ENCODE data around the gene NFU1.

The NFU1 gene

DNA sequence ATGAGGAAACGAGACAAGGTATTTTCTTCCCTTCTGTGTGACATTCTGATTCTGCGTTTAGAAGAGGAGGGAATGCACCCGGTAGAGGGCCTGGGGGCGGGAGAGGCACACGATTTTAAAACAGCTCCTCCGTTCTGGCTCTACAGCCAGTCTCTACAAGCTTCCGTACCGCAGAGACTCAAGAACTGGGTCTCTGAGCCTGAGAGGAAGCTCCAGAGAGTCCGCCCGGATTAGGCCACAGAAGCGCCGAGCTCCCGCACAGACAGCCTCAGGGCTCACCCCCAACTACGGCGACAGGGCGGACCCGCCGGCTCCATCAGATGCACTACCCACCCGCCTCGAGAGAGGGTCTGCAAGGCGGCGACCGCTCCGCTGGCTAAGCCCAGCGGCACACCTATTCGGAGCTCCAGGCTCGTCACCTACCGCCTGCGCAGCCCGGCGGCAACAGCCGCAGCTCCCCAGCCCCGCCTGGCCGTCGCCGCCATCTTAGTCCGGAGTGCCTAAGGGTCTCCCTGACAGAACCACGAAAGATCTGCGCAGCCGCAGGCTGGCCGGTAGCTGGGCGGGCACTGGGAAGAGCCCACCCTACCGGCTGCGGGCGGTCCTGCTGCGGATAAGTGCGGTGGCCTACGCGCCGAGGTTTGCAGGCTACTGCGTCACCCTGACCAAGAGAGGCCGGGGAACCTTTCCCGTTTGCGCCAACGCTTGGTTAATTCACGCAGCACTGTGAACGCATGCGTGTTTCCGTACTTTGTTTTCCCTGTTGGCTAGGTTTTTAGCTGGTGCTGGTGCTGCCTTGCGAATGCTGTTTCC lies at the start of gene NFU1:
TSS of gene NFU1 (minus strand) at position 498 of the 813 bp plus-strand sequence. CDS start at position 485, 13 bp downstream.
- DNase-seq (ENCODE audit: low spot score): peak; percentile 89

DNA sequence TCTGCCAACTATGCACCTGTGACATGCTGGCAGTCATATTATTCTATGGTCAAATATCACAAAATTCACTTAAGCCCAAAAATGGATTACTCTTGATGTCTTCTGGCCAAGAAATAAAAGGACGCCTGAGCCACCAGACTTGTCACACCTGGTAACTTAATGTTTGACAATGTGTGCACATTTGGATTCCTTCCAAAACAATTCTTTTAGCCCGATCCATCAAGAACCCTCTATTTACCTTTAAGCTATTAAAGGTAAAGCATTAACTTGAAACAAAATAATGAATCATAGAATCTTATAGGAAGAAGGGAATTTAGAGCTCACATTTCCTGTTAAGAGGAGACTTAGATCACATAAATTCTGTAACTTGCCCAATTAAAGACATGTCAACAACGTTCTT lies 46.5 kb upstream of the NFU1 start:
- DNase-seq (ENCODE audit: low spot score): no peak

DNA sequence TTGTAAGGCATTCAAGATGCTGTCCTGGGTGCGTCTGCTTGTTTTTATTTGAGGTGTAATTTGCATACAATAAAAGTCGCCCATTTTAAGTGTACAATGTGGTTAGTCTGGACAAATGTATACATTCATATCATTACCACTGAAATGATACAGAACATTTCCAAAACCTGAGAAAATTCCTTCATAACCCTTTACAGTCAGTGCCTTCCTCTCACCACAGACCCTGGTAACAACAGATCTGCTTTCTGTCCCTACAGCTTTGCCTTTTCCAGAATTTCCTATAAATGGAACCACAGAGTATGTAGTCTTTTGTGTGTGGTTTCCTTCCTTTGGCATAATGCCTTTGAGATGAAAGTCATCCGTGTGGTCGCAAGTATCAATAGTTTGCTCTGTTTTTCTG lies 45.8 kb upstream of the NFU1 start:
- no peak for DNase-seq (ENCODE audit: low spot score)

DNA sequence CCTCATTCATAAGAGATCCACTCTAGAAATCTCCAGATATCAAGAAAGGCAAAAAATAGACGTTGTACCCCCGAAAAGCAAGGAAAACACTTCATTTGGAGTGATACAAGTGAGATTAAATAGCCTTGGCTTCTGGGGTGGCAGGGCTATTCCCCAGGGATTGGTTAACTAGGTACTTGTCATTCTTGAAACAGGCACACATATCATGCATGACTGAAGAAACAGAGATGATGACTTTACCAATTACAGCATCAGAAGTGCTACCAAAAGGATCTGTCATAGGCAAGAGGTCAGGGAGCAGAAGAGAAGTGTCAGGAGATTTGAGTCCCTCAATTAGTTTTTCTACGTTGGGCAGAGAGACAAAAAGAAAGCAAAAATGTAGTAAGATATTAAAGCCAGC lies 45.2 kb upstream of the NFU1 start:
- DNase-seq (ENCODE audit: low spot score): no peak

DNA sequence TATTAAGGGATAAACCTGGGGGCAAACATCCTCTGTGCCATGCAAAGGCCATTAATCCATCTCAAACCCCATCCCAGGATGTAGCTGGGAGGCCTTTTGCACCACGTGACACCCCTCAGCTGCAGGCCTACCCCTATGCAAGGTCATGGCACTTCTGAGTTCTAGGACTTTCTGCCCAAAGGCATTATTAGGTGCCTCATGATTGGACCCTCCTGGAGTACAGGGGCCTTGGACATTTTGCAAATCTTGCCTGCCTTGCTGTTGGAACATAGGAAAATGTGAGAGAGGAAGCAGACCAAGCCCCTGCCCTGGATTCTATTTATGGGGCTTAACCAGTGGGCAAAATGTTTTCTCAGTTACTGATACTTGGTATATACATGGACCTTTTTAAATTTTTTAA lies 44.2 kb upstream of the NFU1 start:
- no peak for DNase-seq (ENCODE audit: low spot score)

DNA sequence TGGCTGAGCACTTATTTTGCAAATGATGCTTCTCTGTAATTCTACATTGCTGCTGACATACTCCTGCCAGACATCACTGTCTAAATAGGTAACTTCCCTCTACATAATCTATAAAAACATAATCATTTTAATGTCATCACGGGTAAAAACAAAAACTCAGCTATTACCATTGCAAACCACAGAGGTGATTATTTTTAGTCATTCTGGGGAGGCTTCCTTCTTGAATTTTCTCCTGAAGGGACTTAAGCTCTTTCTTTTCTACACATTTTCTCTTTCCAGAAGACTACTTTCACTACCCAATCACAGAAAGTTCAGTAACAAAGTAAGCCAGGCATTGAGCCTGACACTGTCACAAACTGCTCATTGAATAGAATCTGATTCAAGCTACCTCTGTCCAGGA lies 40.4 kb upstream of the NFU1 start:
- no peak for DNase-seq (ENCODE audit: low spot score)

DNA sequence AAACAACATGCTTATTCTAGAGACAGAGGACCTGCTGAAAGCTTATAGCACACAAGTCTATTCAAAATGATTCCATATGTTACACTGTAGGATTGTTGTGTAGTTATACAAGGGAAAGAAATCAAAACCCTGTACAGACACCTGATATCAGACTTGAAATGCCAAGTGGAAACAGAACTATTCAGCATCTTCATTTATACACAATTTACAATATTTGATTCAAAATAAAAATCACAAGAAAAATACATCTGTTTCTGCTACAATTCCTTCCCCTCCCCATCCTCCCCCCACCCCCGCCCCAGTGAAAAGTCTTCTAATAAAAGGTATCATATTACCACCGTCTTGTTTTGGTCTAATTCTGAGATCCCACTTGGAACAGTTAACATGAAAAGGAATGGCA lies 37.5 kb upstream of the NFU1 start:
- no peak for DNase-seq (ENCODE audit: low spot score)

DNA sequence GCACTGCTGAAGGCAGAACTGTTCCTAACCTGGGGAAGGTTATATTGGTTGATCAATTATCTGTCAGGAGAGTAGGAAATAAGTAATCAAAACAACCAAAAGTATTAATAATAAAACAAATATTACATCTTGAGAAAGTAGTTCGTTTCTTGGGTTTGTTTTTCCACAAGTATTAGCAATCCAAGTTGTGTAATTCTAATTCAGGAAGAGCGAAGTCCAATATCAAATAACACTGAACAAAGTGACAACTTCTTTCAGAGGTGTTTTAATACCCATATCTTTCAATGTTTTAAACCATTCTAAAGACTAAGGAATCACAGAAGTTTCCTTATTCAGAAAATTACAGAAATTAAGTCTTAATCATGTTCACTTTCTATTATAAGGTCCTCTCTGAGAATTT lies 34.6 kb upstream of the NFU1 start:
- no peak for DNase-seq (ENCODE audit: low spot score)

DNA sequence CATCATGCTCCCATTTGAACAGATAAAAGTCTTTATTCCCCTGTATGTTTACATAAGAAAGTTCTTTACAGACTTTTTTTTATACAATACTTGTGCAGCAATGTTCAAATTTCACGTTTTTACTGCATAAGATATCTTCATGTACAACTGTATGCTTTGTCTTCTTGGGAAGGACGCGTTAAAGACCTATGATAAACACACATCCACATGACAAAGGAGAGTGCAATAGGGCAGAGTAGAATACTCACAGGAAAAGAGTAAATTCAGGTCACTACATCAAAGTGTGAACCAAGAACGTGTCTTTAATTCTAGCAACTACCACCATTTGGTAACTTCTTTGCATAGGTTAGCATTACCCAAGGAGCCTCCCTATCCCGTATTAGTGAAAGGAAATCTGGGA lies 33.7 kb upstream of the NFU1 start:
- no peak for DNase-seq (ENCODE audit: low spot score)

DNA sequence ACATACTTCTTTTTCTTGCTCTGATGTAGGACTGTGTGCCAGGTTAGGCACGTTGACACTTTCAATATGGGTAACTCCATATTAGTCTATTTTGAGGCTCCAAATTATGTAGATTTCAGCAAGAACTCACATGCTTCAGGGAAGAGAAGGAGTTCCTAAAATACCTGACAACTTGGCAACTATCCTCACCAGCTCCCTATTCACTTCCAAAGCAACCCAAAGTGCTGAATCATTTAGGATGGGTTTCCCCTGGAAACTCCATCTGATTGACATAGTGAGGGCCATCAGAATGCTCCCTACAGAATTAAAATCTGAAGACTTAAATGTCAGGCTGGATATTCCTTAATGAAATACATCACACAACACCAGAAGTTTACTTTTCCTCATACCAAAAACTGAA lies 32.5 kb upstream of the NFU1 start:
- DNase-seq (ENCODE audit: low spot score): no peak

DNA sequence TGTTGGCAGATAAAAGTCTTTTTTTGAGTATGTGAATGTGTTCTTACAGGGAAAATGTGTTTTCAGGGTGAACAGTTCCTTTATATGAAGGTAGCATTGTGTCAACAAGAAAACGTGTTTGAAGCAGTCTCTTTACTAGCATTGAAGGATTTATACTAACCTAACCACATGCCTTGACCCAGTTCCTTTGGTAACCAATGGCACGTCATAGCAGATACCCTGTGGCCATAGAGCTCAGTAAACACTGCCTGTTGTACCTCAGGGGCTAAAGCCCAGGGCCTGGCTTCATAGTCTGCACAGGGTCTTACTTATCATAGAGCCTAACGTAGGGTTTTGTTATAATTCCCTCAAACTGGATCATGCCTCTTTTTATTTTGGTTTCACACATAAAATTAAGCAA lies 32.1 kb upstream of the NFU1 start:
- no peak for DNase-seq (ENCODE audit: low spot score)

DNA sequence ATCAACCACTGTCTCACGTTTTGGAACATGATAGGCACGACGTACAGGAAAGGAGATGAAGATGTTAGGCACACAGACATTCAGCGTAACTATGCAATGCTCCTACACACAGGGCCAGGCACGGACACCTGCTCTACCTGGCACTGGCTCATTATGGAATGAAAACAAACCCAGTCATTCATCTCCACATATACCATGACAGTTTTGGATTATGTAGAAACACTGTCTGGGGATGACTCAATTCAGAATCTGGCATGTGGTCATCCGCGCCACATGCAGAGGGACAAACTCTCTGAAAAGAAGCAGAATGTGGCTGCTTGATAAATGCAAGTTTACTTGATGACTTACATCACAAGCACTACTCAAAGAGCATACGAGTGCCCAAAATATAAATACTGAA lies 29.5 kb upstream of the NFU1 start:
- no peak for DNase-seq (ENCODE audit: low spot score)

DNA sequence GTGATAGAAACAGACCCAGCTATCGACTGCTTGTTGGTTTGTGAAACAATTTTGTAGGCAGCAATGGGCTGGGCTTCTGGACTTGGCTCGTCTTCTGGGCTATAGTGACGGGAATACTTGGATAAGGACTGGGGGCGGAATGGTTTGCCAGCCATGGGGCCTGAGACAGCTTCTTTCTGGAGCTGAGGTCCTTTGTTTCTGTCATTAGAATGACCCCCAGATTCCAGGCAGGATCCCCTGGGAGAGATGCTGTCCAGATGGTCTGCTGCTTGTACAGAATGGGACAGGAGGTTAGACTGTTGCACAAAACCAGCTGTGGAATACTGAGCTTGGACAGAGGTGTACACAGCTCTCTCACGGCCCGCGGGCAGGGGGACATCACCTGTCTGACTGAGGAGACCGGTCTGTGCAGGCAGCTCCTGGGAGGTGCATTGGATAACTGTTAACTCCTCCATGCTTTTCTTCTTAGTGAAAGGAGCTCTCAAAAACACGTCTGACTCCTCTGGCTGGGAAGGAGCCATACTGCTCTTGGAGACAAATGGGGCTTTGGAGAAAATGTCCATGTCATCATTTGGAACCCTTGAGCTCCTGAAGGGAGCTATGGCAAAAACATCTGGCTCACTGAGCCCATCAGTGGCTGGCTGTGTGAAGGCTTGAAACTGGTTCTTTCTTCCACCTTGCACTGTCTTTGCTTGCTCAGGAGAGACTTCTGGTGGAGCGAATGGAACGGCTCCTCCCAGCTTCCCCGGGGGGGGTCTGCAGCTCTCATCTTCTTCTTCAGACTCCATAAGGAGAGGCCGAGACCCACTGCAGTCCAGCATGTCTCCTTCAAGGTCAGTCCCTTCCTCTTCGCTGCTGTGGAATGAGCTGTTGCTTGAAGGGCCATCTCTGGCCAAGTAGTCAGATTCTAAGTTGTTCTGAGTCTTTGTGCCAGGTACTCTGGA lies 28.6 kb upstream of the NFU1 start:
- DNase-seq (ENCODE audit: low spot score): no peak

DNA sequence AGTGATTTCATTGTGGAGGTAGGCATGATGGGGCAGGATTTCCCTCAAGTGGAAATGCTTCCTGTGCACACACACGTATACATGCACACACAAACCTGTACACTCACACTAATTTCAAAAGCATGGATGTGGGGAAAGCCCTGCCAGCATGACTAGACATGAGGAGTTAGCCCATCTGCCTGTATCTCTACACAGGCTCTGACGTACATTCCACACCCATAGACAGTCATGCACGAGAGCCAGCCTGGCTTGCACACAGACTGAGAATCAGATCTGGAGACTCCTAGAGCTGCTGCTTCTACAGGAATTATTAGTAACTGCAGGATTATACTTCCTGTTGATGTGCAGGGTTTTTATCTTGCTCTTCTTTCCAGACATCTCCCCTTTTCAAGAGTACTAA lies 27.3 kb upstream of the NFU1 start:
- peak; percentile 33 for DNase-seq (ENCODE audit: low spot score)

DNA sequence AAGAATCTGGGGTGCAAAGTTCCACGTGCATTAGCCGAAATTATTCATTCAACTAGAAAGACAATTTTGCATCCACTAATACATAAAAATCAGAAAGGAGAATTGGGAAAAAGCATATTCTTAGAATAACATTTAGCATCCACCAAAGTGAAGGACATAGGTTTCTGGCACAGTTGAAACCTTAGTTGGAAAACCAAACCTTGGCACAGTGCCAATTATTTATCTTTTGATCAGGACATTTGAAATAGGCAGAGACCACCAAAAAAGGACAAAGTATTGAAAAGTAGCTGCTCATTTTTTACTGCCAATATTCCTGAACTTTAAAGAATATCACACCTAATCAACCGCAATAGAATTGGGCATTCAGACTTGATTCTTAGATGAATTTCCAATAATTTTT lies 25.5 kb upstream of the NFU1 start:
- DNase-seq (ENCODE audit: low spot score): no peak

DNA sequence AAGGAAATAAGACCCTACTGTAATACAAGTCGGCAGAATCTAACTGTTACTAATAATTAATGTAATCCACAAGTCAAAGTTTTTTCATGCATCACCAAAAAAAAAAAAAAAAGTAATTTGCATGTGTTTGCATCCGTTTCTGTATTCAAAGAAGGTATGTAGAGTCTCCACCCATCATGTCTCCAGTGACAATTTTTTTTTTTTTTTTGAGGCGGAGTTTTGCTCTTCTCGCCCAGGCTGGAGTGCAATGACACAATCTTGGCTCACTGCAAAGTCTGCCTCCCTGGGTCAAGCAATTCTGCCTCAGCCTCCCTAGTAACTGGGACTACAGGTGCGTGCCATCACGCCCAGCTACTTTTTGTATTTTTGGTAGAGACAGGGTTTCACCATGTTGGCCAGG lies 24.2 kb upstream of the NFU1 start:
- no peak for DNase-seq (ENCODE audit: low spot score)

DNA sequence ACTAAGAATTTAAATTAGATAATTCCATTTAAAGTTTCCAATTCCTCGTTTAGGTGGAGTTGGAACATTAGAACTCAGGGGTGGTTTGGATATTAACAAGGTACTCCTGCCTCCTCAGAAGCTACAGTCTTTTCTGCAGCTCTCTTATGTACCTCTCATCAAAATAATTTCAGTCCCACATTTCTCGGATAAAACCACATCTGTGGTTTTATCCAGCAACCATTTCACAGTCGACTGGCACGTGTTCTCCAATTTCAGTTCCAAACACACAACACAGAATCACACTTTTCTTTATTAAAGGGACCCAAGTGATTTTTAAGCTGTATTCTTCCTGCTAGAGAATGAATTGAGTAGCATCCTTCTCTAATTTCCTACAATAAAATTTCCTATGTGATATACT lies 22.7 kb upstream of the NFU1 start:
- no peak for DNase-seq (ENCODE audit: low spot score)

DNA sequence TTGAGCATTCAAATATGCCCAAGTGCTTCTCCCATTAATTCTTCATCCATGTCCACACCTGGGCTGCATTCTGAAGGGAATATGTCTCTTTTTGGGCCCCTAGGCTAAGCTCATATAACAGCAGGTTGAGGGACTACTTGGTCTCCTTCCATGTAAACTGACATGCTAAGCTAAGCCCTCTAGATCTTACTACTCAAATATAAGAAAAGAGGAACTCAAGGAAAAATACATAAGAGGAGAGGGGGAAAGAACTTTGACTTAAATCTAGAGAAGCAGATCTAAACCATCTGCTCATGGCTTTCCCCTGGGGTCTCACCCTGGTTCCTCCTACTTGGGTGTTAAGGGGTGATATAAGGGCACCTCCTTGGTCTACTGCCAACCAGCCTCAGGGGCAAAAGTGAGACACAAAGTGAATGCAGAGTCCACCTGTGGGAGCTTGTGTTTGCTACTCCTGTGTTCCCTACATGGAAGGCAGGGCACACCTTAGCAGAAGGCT lies 19.8 kb upstream of the NFU1 start:
- DNase-seq (ENCODE audit: low spot score): no peak

DNA sequence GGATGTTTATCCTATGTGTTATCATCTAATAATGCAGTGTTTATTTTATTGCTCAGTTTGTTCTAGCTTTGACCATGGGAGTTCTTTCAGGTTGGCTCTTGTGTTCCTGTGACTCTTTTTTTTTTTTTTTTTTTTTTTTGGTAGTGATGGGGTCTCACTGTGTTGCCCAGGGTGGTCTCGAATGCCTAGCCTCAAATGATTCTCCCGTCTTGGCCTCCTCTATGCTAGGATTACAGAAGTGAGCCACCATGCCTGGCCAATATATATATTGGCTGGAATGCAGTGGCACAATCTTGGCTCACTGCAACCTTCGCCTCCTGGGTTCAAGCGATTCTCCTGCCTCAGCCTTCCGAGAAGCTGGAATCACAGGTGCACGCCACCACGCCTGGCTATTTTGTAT lies 18.9 kb upstream of the NFU1 start:
- no peak for DNase-seq (ENCODE audit: low spot score)

DNA sequence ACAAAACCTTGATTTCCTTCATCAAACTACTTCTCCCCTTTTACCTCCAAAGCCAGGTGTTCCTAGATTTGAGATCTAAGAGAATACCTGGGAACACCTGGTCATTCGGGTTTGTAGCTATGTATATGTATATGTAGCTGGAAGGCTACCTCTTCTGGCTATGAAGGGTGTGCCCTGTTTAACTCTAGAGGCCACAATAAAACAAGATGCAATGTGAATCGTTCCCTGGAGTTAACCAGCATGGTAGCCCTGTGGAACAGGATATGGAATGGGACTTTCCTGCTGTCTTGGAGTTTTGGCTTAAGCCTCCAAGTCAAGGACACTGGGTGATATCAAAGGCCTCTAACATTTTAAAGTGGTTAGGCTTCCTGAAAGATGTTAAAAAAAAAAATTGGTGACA lies 17.7 kb upstream of the NFU1 start:
- no peak for DNase-seq (ENCODE audit: low spot score)

DNA sequence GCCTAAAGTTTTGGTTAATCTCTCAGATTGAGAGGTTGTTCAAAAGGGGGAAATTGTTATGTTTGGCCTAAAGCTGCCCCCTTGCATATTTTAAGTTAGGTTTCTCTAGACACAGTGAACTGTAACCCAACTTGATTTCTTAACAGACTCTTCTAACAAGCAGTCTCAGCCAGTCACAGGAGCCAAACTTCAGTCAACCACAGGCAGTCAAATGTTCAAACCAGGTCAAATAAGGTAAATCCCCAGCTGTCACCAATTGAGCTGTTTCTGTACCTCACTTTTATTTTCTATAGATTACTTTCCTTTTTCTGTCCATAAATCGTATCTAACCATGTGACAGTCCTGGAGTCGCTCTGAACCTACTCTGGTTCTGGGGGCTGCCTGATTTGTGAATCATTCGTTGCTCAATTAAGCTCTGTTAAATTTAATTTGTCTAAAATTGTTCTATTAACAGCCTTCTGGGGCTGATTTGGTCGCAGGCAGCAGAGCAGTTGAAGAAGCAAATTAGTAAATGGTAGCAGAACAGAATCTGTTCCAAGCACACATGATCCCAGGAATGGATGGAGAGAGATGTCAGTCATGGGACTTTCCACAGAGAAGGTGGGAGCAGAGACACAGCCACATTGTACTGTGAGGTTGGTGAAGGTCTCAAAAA lies 16.4 kb upstream of the NFU1 start:
- no peak for DNase-seq (ENCODE audit: low spot score)

DNA sequence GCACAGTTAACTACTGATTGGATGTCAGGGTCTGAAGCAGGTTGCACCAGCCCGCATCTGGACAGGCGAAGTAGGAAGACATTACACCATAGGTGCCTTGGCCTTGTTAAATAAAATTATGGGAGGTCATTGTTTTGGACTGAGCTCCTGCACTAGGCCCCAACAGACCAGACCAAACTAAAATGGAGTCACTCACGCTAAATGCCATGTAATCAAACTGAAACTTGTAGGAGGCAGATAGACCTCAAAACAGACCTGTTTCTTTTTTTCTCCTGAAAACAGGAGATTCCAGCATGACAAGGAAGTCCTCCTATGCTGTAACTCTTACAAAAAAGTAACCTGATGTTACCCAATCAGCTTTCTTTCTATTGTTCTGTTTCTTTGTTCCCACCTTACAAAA lies 15.5 kb upstream of the NFU1 start:
- DNase-seq (ENCODE audit: low spot score): no peak

Measured in hematopoietic multipotent progenitor cell treated with erythropoietin and hydrocortisone succinate and interleukin-3 and kit ligand, for 17 days (in vitro differentiated cells).